ENCODE measurements around the gene VKORC1.
"Not testable (repeated sequence)": the region's sequence is repeated elsewhere in the genome, so short reads cannot be mapped to it uniquely, and the experiment has no call there.

Gene VKORC1

GRCh38 chr16:31094424-31095120, at the start of gene VKORC1:
Gene VKORC1, minus strand, starts transcription at chr16:31094797. Its CDS starts 68 bp downstream, at chr16:31094729.
- peak; percentile 72 for DNase-seq (ENCODE audit: low read depth)

DNA sequence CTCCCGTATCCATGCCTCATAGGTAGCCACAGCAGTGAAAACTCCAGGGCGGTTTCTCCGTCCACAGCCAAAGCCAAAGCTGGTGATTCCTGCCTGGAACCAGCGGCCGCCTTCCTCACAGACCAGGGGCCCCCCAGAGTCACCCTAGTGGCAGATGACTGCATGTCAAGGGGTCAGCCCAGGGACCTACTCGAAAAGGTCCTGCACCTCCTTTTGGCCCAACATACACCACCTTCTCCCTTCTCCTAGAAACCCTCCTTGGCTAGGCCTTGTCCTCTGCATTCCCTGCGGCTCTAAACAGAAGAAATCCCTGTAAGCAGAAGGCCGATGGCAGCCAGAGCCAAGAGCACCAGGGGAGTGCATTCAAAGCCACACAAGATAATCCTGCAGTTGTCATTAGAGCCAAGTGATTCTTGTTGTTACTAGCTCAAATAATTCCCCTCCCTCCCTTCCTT, 49.1 kb upstream of the VKORC1 start:
- no peak for DNase-seq (ENCODE audit: low read depth)

DNA sequence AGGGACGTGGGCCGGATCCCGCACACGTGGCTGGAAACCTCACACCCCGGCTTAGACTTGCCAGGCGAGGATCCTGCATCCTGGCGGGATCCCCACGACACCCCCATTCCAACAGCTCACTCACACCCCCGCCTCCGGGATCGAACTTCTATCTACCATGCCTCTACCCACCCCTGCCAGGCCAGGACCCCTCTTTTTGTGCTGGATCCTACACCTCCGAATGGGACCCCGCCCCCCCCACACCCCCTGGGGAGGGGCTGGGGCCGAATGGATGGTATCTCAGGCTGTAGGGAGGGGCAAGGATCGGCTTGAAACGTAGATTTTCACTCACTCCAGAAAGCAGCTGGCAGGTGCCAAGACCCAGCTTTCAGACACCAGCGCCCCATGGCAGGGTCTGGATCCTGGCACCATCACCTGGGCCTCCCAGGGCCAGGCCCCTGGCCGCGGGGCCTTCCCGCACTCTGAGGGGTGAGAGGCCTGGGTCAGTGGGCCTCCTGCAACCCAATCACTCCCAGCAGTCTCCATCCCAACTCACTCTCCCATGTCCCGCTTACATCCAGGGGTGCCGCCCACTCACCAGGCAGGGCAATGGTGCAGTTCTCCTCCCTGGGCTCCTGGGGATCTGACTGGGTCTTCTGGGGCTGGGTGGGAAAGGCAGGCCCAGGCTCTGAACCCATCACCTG, 48.6 kb upstream of the VKORC1 start:
- DNase-seq (ENCODE audit: low read depth) = no peak

DNA sequence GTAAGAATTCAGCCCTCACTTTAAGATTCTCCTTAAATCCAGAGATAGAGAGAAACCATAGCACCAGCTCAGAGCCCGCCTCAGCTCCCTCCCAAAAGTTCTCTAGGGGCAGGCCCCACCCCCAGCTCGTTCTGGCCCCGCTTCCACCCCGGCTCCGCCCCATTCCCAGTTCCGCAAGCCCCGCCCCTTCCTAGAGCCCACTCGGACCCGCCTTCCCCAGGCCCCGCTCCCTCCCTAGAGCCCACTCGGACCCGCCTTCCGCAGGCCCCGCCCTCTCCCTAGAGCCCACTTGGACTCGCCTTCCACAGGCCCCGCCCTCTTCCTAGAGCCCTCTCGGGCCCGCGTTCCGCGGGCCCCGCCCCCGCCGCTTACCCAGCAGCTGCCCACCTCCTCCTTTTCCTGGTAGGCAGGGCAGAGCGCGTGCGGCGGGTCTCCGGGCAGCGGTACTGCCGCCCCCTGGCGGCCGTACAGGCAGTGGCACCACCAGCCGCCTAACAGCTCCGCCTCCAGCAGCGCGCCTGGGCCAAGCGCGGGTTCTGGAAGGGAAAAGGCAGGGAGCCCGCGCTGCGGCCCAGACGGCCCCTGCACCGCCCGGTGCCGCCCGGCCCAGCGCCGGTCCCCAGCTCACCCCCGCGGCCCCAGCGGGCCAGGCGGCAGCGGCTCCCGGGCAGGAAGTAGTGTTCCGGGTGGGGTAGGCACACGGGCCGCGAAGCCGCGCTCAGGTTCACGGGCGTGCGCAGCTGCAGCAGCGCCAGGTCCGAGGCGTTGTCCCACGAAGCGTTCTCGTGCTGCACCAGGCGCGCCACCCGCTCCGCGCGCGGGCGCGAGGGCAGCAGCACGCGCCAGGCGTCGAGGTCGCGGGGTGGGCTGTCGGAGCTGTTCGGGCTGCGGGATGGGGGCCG, 47.8 kb upstream of the VKORC1 start:
- DNase-seq (ENCODE audit: low read depth) = peak; percentile 93

DNA sequence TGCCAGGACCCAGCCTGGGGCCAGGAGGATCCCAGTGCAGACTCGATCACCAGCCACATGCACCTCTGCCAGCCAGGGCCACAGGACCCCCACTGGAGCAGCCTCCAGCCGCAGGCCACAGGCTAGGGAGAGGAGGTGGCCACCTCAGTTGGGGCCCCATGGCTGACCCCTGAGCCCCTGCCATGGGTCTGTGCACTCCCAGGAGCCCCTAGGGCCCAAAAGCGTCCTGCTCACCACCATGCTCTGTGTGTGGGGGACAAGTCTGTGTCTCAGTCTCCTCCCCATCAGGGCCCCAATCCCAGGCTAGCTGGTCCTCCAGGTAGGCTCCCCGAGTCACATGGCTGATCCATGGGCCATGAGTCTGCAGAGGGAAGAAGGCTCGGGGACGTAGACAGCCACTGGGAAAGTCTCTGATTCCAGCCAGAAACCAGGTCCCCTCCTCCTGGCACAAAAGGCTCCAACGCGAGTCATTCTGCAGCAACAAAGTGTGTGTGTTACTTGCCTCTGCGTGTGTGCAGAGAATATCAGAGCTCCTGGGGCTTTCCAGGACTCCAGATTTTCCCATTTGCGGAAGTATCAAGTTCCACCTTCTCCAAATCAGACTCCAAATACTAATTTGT, 47.0 kb upstream of the VKORC1 start:
- DNase-seq (ENCODE audit: low read depth) = no peak

DNA sequence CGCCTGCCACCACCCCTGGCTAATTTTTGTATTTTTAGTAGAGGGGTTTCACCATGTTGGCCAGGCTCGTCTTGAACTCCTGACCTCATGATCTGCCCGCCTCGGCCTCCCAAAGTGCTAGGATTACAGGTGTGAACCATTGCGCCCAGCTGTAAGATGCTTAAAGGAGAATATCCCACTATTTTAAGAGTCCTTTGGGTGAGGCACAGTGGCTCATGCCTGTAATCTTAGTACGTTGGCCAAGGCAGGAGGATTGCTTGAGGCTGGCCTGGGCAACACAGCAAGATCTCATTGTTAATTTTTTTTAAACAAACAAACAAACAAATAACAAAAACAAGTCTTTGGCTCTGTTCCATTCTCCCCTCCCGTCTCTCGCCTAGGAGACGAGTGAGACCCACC, 46.5 kb upstream of the VKORC1 start:
- not testable (repeated sequence) for DNase-seq (ENCODE audit: low read depth)

DNA sequence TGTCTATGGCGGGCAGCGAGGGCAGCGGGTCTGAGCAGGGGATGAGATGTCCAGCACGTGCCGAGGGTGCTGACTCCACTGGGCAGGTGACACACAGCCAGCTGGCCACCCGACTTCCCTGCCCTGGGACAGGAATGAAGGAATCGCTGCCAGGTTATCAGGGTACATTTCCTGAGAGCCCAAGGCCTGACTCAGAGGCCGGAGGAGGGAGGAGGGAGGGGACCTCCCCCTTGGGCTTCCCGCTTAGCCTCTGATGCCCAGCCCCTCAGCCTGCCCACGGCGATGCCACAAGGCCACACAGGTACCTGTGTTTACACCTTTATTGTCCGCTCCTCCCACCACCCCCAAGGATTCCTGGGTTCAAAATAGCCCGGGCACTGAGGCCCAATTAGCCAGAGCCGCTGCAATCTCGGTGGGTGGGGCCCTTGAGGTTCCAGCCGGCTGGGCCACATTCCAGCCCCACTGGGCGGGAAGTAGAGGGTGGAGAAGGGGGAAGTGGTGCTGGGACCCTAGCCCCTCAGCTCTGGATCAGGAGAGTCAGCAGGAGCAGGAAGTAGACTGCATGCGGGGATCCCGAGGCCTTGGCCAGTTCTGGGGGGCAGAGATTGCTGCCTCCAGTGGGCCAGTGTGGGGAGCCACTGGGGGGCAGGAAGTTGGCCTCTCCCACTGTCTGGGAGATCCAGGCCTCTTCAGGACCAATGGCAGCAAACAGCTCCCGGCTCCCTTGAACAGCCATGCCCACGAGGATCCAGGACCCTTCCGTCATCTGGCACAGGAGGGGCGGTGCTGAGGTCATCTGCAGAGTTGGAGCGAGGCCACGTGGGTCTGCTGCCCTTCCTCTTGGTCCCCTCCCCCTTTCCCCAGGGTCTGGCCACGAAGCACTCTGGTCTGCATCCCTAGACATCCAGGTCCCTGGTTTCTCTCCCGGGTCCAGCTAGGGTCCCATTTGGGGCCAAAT, 44.3 kb upstream of the VKORC1 start:
- no peak for DNase-seq (ENCODE audit: low read depth)

DNA sequence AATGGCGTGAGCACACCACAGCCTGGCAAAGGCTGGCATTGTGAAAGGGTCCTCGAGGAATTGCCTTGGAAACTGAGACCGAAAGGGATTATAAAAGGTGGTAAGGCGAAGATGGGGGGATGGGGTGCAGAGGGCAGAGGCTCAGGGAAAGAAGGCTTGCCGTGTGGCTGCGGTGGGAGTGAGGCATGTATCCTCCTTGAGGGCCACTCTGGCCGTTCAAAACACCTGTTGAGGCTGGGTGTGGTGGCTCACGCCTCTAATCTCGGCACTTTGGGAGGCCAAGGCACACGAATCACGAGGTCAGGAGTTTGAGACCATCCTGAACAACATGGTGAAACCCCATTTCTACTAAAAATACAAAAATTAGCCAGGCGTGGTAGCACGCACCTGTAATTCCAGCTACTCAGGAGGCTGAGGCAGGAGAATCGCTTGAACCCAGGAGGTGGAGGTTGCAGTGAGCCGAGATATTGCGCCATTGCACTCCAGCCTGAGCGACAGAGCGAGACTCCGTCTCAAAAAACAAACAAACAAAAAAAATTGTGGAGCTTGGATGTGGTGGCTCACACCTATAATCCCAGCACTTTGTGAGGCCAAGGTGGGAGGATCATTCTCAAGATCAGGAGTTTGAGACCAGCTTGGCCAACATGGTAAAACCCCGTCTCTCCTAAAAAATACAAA, 42.4 kb upstream of the VKORC1 start:
- not testable (repeated sequence) for DNase-seq (ENCODE audit: low read depth)

DNA sequence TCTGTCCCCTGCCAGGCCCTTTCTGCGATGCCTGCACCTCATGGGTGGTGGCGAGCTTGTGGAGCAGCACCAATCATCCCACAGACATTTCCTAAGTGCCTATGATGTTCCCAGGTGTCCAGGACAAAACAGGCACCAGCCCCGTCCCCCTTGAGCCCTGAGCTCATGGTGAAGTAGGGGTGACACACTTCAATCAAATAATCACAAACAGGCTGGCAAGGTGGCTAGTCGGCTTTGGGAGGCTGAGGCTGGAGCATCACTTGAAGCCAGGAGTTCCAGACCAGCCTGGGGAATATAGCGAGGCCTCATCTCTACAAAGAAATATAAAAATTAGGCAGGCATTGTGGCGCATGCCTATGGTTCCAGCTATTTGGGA, 41.7 kb upstream of the VKORC1 start:
- DNase-seq (ENCODE audit: low read depth) = no peak

- DNase-seq (ENCODE audit: low read depth) = no peak
Measured at GRCh38 chr16:31135535-31136286, 41.1 kb upstream of the VKORC1 start, which contains the start of gene PRSS8. Gene PRSS8, minus strand, starts transcription at chr16:31135727. Its CDS starts 229 bp downstream, at chr16:31135498.

DNA sequence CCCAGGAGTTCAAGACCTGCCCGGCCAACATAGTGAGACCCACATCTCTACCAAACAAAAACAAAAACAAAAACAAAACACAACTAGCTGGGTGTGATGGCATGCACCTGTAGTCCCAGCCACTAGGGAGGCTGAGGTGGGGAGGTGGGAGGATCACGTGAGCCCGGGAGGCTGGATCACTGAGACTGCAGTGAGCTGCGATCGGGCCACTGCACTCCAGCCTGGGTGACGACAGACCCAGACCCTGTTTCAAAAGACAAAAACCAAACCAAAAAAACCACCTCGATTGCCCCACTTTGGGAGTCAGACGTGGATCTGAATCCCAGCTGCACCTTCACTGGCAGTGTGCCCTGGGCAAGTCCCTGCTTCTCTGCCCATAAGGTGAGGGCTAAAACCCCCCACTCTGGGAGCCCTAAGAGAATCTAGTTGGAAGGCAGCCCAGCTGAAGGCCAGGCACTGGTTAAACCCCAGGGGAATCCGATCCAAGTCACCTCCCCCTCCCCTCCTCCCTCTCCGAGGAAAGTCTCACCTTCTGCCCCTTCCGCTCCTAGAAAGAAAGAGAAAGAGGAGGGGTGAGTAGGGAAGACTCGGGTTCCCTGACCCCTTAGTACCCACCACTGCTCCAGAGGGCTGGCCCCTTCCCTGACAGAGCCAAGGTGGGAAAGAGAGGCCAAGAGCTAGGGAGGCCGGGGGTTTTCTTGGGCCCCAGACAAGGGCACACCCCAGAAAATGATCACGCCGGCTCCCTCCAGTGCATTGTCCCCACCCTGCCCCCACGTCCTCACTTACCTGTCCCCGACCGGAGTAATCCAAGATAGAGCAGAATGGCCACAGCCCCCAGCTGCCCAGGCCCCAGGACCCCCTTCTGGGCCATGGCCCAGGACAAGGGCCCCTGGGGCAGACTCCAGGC, 40.3 kb upstream of the VKORC1 start:
- DNase-seq (ENCODE audit: low read depth) = no peak

DNA sequence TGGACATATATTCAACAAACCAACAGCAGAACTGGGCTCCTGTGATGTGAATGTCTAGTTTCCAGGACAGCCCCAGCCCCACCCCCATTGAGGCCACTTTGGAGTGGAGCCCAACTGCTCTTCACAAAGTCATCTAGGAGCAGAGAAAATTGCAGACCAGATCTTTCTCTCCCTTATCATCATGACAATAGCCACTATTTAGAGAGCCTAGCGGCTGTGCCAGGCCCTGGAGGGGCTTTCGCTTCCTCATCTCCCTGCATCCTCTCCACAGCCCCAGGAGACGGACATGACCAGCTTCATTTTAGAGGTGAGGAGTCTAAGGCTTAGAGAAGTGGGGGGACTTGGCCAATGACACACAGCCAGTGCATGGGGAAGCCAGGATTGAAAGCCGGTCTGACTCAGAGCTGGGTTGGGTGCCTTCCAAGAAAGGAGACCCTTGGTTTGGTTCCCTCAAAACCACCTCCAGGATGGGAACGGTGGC, 39.5 kb upstream of the VKORC1 start:
- no peak for DNase-seq (ENCODE audit: low read depth)

DNA sequence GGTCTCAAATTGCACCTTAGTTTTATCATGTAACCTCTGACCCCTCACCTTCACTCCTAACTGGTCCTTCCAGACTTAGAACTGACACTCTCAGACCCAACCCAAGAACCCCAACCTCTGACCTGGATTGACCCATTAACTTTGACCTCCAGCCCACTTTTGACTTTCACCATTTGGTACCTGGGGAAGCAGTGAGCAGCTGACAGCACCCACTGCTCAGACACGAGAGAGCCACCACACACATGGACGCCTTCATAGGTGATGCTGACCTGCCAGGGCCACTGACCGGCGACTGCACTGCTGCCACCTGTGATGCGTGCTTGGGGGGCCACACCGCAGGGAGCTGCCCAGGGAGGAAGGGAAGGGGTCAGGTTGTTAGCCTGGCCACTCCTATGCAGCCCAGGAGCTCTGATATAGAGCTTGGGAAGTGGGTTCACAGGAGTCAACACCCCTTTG, 38.5 kb upstream of the VKORC1 start:
- DNase-seq (ENCODE audit: low read depth) = no peak

GRCh38 chr16:31132303-31132979, 37.8 kb upstream of the VKORC1 start:
- DNase-seq (ENCODE audit: low read depth) = no peak

DNA sequence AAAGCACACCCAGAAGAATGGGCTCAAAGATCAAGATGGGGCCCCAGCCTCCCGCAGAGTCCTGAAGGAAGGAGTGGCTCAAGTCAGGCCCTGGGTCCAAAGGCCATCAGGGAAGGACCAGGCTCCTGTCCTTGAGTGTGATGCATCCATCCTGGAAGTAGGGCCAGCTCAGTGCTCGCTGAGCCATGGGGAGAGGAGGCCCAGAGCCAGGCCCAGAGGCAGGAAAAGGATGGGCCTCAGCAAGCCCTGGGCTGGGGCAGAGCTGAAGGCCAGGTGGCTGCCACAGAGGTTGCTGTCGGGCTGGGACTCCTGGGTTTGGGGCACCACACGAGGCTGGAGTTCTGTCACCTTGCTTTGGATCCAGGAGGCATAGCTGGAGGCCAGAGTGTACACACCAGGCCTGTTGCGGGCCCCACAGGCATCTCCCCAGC, 37.3 kb upstream of the VKORC1 start:
- no peak for DNase-seq (ENCODE audit: low read depth)

GRCh38 chr16:31131416-31131815, 36.8 kb upstream of the VKORC1 start:
- DNase-seq (ENCODE audit: low read depth) = no peak

DNA sequence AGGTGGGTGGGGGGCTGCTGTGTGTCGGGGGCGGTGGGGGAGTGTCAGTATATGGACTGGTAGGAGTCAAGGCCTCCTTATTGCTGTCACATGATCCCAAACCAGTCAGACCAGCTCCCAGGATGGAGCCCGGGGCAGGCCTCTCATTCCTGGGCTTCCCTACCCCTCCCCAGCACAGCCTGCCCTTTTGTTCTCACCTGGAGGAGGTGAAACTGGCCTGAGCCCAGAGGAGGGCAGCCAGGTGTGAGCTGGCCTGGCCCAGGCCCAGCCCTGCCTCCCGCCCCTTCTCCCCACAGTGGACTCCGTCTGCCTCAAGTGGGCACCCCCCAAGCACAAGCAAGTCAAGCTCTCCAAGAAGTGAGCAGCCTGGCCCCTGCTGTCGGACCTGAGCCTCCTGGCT, 36.3 kb upstream of the VKORC1 start:
- no peak for DNase-seq (ENCODE audit: low read depth)
